H1 (cell line): ENCODE measurements around the gene RFPL3. TPM values are rescaled to one million over a fixed set of nuclear protein-coding genes. Genes with fewer than 3 reads are reported as not detected.

Experiments used
- CTCF ChIA-PET: fragments of 300-600 bp; sonication (Branson Sonifier 250); formaldehyde crosslinking; loops from one replicate; lab custom pipeline; 2021; ENCODE audit not compliant: partially characterized antibody; lab: Charles Lee
- POLR2A ChIA-PET: fragments of 300-600 bp; sonication (Branson Sonifier 250); formaldehyde crosslinking; loops from one replicate; lab custom pipeline; 2021; ENCODE audit warnings: inconsistent platforms; ENCODE audit not compliant: partially characterized antibody; lab: Charles Lee
- DNase-seq, 2 experiments: peaks; one replicate each; pipeline versions ENCODE4 v3.0.0 to v3.0.0-alpha.2; 2010 to 2022; ENCODE audit warnings: low spot score in 2 of 2, low read depth in 1 of 2, mixed read lengths in 1 of 2
- FAIRE-seq: peaks from 2 replicates; lab custom pipeline; 2011; peaks lifted over from hg19 to GRCh38; lab: Jason Lieb, UNC
- H2AFZ ChIP-seq: 2 replicates; pipeline ENCODE4 v1.8.1; 2012; ENCODE audit warnings: low read length, inconsistent platforms
- H2AK5ac ChIP-seq: 2 replicates; pipeline ENCODE4 v1.6.1; 2013; ENCODE audit warnings: low read depth, low read length
- H2BK120ac ChIP-seq: replicated peaks from 2 replicates; pipeline ENCODE3; 2013; ENCODE audit warnings: low read depth, low read length, inconsistent platforms
- H2BK12ac ChIP-seq: 2 replicates; pipeline ENCODE4 v1.6.1; 2013; ENCODE audit warnings: low read depth, low read length
- H2BK15ac ChIP-seq: 2 replicates; pipeline ENCODE4 v1.6.1; 2013; ENCODE audit warnings: low read length
- H2BK20ac ChIP-seq: 2 replicates; pipeline ENCODE4 v1.6.1; 2013; ENCODE audit warnings: low read length
- H2BK5ac ChIP-seq: 2 replicates; pipeline ENCODE4 v1.6.1; 2013; ENCODE audit warnings: low read depth, low read length
- H3K14ac ChIP-seq: 2 replicates; pipeline ENCODE4 v1.6.1; 2013; ENCODE audit warnings: inconsistent platforms; ENCODE audit not compliant: insufficient read length
- H3K18ac ChIP-seq: 2 replicates; pipeline ENCODE4 v1.6.1; 2013; ENCODE audit warnings: low read length; ENCODE audit errors: extremely low read depth
- H3K23ac ChIP-seq: 2 replicates; pipeline ENCODE4 v1.6.1; 2013; ENCODE audit warnings: inconsistent platforms; ENCODE audit not compliant: insufficient read length
- H3K23me2 ChIP-seq: 2 replicates; pipeline ENCODE4 v1.6.1; 2013; ENCODE audit warnings: low read depth, low read length
- H3K27ac ChIP-seq: 2 replicates; pipeline ENCODE4 v1.6.1; 2011; ENCODE audit warnings: low read depth, low read length, inconsistent platforms
- H3K27me3 ChIP-seq, 4 experiments: replicated peaks in 1 of 4; 1 replicate in 1 of 4; 2 replicates in 3 of 4; pipeline versions ENCODE4 v1.6.1 to v1.8.1; 2011 to 2013; ENCODE audit warnings: low read length in 3 of 4, mild to moderate bottlenecking in 3 of 4, inconsistent platforms in 2 of 4, mixed read lengths in 2 of 4, moderate library complexity in 1 of 4; ENCODE audit not compliant: control insufficient read depth in 3 of 4, insufficient read depth in 3 of 4; ENCODE audit errors: extremely low read depth in 1 of 4
- H3K36me3 ChIP-seq, 4 experiments: 2 replicates each; pipeline versions ENCODE4 v1.6.1 to v1.8.1; 2011 to 2013; ENCODE audit warnings: mild to moderate bottlenecking in 4 of 4, low read length in 3 of 4, moderate library complexity in 2 of 4, control low read depth in 1 of 4, inconsistent platforms in 1 of 4; ENCODE audit not compliant: insufficient read depth in 4 of 4, control insufficient read depth in 2 of 4
- H3K4ac ChIP-seq: replicated peaks from 2 replicates; pipeline ENCODE3; 2013; ENCODE audit warnings: low read length, low read depth, mixed read lengths, inconsistent platforms; ENCODE audit not compliant: insufficient read length
- H3K4me1 ChIP-seq, 4 experiments: replicated peaks in 1 of 4; 1 replicate in 1 of 4; 2 replicates in 3 of 4; pipeline versions ENCODE4 v1.6.1 to v1.8.1; 2011 to 2013; ENCODE audit warnings: low read length in 3 of 4, inconsistent platforms in 2 of 4, mixed read lengths in 1 of 4; ENCODE audit not compliant: insufficient read depth in 4 of 4, control insufficient read depth in 3 of 4
- H3K4me2 ChIP-seq, 2 experiments: 2 replicates each; pipeline versions ENCODE4 v1.6.1 to v1.8.1; 2011 to 2013; ENCODE audit warnings: low read depth in 2 of 2, low read length in 2 of 2, control low read depth in 1 of 2, inconsistent platforms in 1 of 2, mild to moderate bottlenecking in 1 of 2; ENCODE audit not compliant: insufficient read depth in 1 of 2
- H3K4me3 ChIP-seq, 4 experiments: fragments of 200-600, 300-600 bp in 1 of 4; sonication (generic), shearing (Covaris generic), sonication (Bioruptor Twin) in 1 of 4; 2 replicates each; pipeline versions ENCODE4 v1.5.1 to v1.8.1; 2011 to 2016; ENCODE audit warnings: low read length in 4 of 4, low read depth in 3 of 4, control low read depth in 2 of 4, inconsistent platforms in 2 of 4, mild to moderate bottlenecking in 2 of 4, mixed read lengths in 1 of 4, moderate library complexity in 1 of 4; ENCODE audit not compliant: insufficient read depth in 2 of 4; ENCODE audit errors: extremely low read depth in 1 of 4
- H3K56ac ChIP-seq: replicated peaks from 2 replicates; pipeline ENCODE3; 2013; ENCODE audit warnings: low read depth, mild to moderate bottlenecking, mixed read lengths, low read length, inconsistent platforms; ENCODE audit not compliant: insufficient read length
- H3K79me1 ChIP-seq: 2 replicates; pipeline ENCODE4 v1.6.1; 2013; ENCODE audit warnings: low read depth, low read length, control low read depth
- H3K79me2 ChIP-seq, 2 experiments: 2 replicates each; pipeline versions ENCODE4 v1.6.1 to v1.8.1; 2012 to 2013; ENCODE audit warnings: low read length in 2 of 2, mild to moderate bottlenecking in 2 of 2, inconsistent platforms in 1 of 2; ENCODE audit not compliant: insufficient read depth in 2 of 2, control insufficient read depth in 1 of 2
- H3K9ac ChIP-seq, 4 experiments: replicated peaks in 1 of 4; 1 replicate in 1 of 4; 2 replicates in 3 of 4; pipeline versions ENCODE4 v1.6.1 to v1.8.1; 2011 to 2013; ENCODE audit warnings: low read depth in 3 of 4, low read length in 3 of 4, control low read depth in 2 of 4, mild to moderate bottlenecking in 2 of 4, moderate library complexity in 2 of 4, inconsistent platforms in 1 of 4; ENCODE audit errors: extremely low read depth in 1 of 4
- H3K9me3 ChIP-seq, 2 experiments: 2 replicates each; pipeline versions ENCODE4 v1.6.1 to v1.8.1; 2012 to 2013; ENCODE audit warnings: mild to moderate bottlenecking in 2 of 2, moderate library complexity in 2 of 2, control low read depth in 1 of 2, inconsistent platforms in 1 of 2, low read depth in 1 of 2, low read length in 1 of 2, mixed read lengths in 1 of 2; ENCODE audit not compliant: insufficient read depth in 2 of 2
- H4K20me1 ChIP-seq, 2 experiments: replicated peaks in 1 of 2; 2 replicates each; pipeline versions ENCODE3 to v1.8.1; 2011 to 2013; ENCODE audit warnings: inconsistent platforms in 2 of 2, low read length in 2 of 2, mild to moderate bottlenecking in 1 of 2; ENCODE audit not compliant: insufficient read depth in 2 of 2, control insufficient read depth in 1 of 2
- H4K5ac ChIP-seq: 2 replicates; pipeline ENCODE4 v1.6.1; 2013; ENCODE audit warnings: low read length, low read depth, mixed read lengths, inconsistent platforms; ENCODE audit not compliant: insufficient read length
- H4K8ac ChIP-seq: 2 replicates; pipeline ENCODE4 v1.8.0; 2013; ENCODE audit warnings: mild to moderate bottlenecking, moderate library complexity, low read length, inconsistent platforms; ENCODE audit not compliant: insufficient read depth; ENCODE audit errors: extremely low read depth
- H4K91ac ChIP-seq: replicated peaks from 2 replicates; pipeline ENCODE3; 2013; ENCODE audit warnings: low read length, mixed read lengths, inconsistent platforms; ENCODE audit not compliant: insufficient read length
- BCL11A ChIP-seq, 2 experiments: IDR thresholded peaks; one replicate each; pipeline ENCODE4 v1.6.1; 2011; ENCODE audit warnings: low read depth in 2 of 2, low read length in 2 of 2, mild to moderate bottlenecking in 2 of 2
- EP300 ChIP-seq, 2 experiments: IDR thresholded peaks; 1 replicate in 1 of 2; 2 replicates in 1 of 2; pipeline ENCODE4 v1.6.1; 2011 to 2012; ENCODE audit warnings: low read depth in 2 of 2, low read length in 2 of 2, mild to moderate bottlenecking in 2 of 2, borderline replicate concordance in 1 of 2, inconsistent platforms in 1 of 2, moderate library complexity in 1 of 2
- WGBS, 2 experiments: shearing (Covaris generic) in 1 of 2; methylation state at CpG; one replicate each; pipeline versions ENCODE4 v1.1.6 to v1.1.7; 2013 to 2015; ENCODE audit warnings: low lambda C conversion rate in 2 of 2, mixed read lengths in 2 of 2, inconsistent platforms in 1 of 2, low coverage in 1 of 2, missing lambda C conversion rate in 1 of 2; ENCODE audit not compliant: insufficient replicate concordance in 2 of 2, insufficient coverage in 1 of 2, insufficient read length in 1 of 2; ENCODE audit errors: extremely low coverage in 1 of 2, missing lambda C conversion rate in 1 of 2; 5-methylcytosine and 5-hydroxymethylcytosine counted together
- polyA plus RNA-seq, 7 experiments: library from polyadenylated mRNA; depleted of rRNA in 3 of 7; stranded (reverse) in 5 of 7; unstranded in 2 of 7; fragments of >200 nt in 5 of 7; fragments of 200-250 nt in 2 of 7; gene quantifications; 1 replicate in 5 of 7; 2 replicates in 1 of 7; 4 replicates in 1 of 7; pipeline versions ENCODE4 v1.2.1 to v1.2.3, GENCODE V29; 2011 to 2013; ENCODE audit warnings: missing spikeins in 2 of 7, mixed read lengths in 2 of 7
- total RNA-seq: library from RNA; stranded (reverse); fragmentation: NEBNext Ultra II Directional; extraction: Animal tissue kit (Norgen Biotek cat#: 25700); gene quantifications from 2 replicates; pipeline ENCODE4 v1.2.1, GENCODE V29; 2021

Gene RFPL3
- total and polyA plus RNA-seq, 2 of the 8 experiments (the other 6 are each of a cell fraction or from before 2014, with no cell fraction given) = 0.08 to 0.24 TPM

GRCh38 chr22:32340411-32340810 is 17.3 kb upstream of the RFPL3 start:
- H3K9ac ChIP-seq = no peak overlapping the region
- no peak overlapping the region for H2BK120ac ChIP-seq
- DNase-seq (peak in 1 of 2 experiments; percentile 47), FAIRE-seq (no peak)
- H3K4me1 ChIP-seq = peaks cover 4 to 8% (median 6%) of the 10 kb centered on the region in 4 experiments; a peak in 5 of 7 replicates
- no peak overlapping the region for H3K4me3 ChIP-seq
- no peak overlapping the region for H2BK20ac ChIP-seq
- no peak overlapping the region for H3K23ac ChIP-seq
- H3K36me3 ChIP-seq = no peaks in the 10 kb centered on the region
- H3K27ac ChIP-seq = no peak overlapping the region
- H3K56ac ChIP-seq = no peak overlapping the region
- ChIA-PET CTCF (interaction anchor here (0.7 to 1.2 kb wide), 4 partner anchors 8 to 113 kb away, joined by 3 read pairs; no protein-coding TSS in a partner anchor), POLR2A (interaction anchor here (1.0 to 2.0 kb wide), 3 partner anchors 9 to 17 kb away, joined by 4 read pairs; no protein-coding TSS in a partner anchor)
- WGBS, 2 experiments = 92% methylated on average over 11 of the region's 11 CpGs; no CpG with 5 or more reads in 1 of the 2 experiments
- no peak overlapping the region for H3K4me2 ChIP-seq
- H2BK15ac ChIP-seq = no peak overlapping the region
- H3K79me1 ChIP-seq = no peaks in the 10 kb centered on the region
- H3K9me3 ChIP-seq = no peaks in the 10 kb centered on the region
- no peak overlapping the region for H2BK5ac ChIP-seq
- H4K91ac ChIP-seq = no peak overlapping the region
- H2BK12ac ChIP-seq = 0 out of 2 replicates have a peak overlapping the region, but pooled peaks have one; percentile 30
- H3K18ac ChIP-seq = no peak overlapping the region
- no peaks in the 10 kb centered on the region for H3K79me2 ChIP-seq
- TF ChIP-seq EP300 (IDR thresholded peaks at IDR 0.05; ENCODE audit: borderline replicate concordance in 1 of 2, low read depth in 2 of 2, low read length in 2 of 2) = peak in 1 of 2 experiments; percentile 86; a peak in 1 of 3 replicates
- TF ChIP-seq BCL11A (IDR thresholded peaks at IDR 0.05; ENCODE audit: low read depth in 2 of 2, low read length in 2 of 2) = no peak
- H3K27me3 ChIP-seq = no peaks in the 10 kb centered on the region
- H3K23me2 ChIP-seq = no peaks in the 10 kb centered on the region
- no peak overlapping the region for H4K5ac ChIP-seq
- no peak overlapping the region for H4K8ac ChIP-seq
- no peak overlapping the region for H3K14ac ChIP-seq
- H2AFZ ChIP-seq = no peak overlapping the region
- no peaks in the 10 kb centered on the region for H4K20me1 ChIP-seq
- no peak overlapping the region for H2AK5ac ChIP-seq
- H3K4ac ChIP-seq = no peak overlapping the region
